H9 (cell line): ENCODE measurements around the gene ZNF184. TPM values are rescaled to one million over a fixed set of nuclear protein-coding genes. Genes with fewer than 3 reads are reported as not detected.

ENCODE experiments used
- DNase-seq: peaks from one replicate; pipeline ENCODE4 v3.0.0-alpha.2; 2017
- H2AFZ ChIP-seq: one replicate; pipeline ENCODE4 v1.6.1; 2013; ENCODE audit warnings: mild to moderate bottlenecking, low read length, control low read depth, moderate library complexity
- H2AK5ac ChIP-seq: 2 replicates; pipeline ENCODE4 v1.6.1; 2013; ENCODE audit warnings: low read length, control low read depth, mixed read lengths; ENCODE audit not compliant: insufficient read length
- H2BK120ac ChIP-seq: one replicate; pipeline ENCODE4 v1.6.1; 2013; ENCODE audit warnings: low read depth, mild to moderate bottlenecking, low read length, control low read depth, inconsistent platforms; ENCODE audit not compliant: poor library complexity, severe bottlenecking
- H2BK12ac ChIP-seq: 2 replicates; pipeline ENCODE4 v1.6.1; 2013; ENCODE audit warnings: low read length, control low read depth, mixed read lengths, low read depth; ENCODE audit not compliant: insufficient read length
- H2BK15ac ChIP-seq: 2 replicates; pipeline ENCODE4 v1.6.1; 2013; ENCODE audit warnings: low read depth, low read length, control low read depth
- H2BK20ac ChIP-seq: one replicate; pipeline ENCODE4 v1.6.1; 2013; ENCODE audit warnings: low read depth, mild to moderate bottlenecking, low read length, control low read depth, inconsistent platforms; ENCODE audit not compliant: poor library complexity, severe bottlenecking
- H2BK5ac ChIP-seq: 2 replicates; pipeline ENCODE4 v1.6.1; 2013; ENCODE audit warnings: low read length, control low read depth, mixed read lengths; ENCODE audit not compliant: insufficient read length
- H3K14ac ChIP-seq: 2 replicates; pipeline ENCODE4 v1.6.1; 2013; ENCODE audit warnings: low read length, control low read depth; ENCODE audit not compliant: insufficient read depth
- H3K18ac ChIP-seq: 2 replicates; pipeline ENCODE4 v1.6.1; 2013; ENCODE audit warnings: low read depth, mild to moderate bottlenecking, mixed read lengths, low read length, control low read depth; ENCODE audit not compliant: insufficient read length
- H3K23ac ChIP-seq: 2 replicates; pipeline ENCODE4 v1.6.1; 2013; ENCODE audit warnings: low read length, control low read depth, mixed read lengths, low read depth; ENCODE audit not compliant: insufficient read length
- H3K23me2 ChIP-seq: 2 replicates; pipeline ENCODE4 v1.6.1; 2013; ENCODE audit warnings: low read depth, mild to moderate bottlenecking, mixed read lengths, low read length, control low read depth; ENCODE audit not compliant: insufficient read length, poor library complexity, severe bottlenecking
- H3K27ac ChIP-seq: 2 replicates; pipeline ENCODE4 v1.5.1; 2013; ENCODE audit warnings: low read length, control low read depth, mixed read lengths, low read depth; ENCODE audit not compliant: insufficient read length
- H3K27me3 ChIP-seq: 2 replicates; pipeline ENCODE4 v1.6.1; 2013; ENCODE audit warnings: low read length, control low read depth, inconsistent platforms; ENCODE audit not compliant: insufficient read depth
- H3K4ac ChIP-seq: 2 replicates; pipeline ENCODE4 v1.6.1; 2013; ENCODE audit warnings: low read depth, mild to moderate bottlenecking, control low read depth, inconsistent platforms, low read length, moderate library complexity
- H3K4me1 ChIP-seq: 2 replicates; pipeline ENCODE4 v1.6.1; 2013; ENCODE audit warnings: low read length, control low read depth, inconsistent platforms; ENCODE audit not compliant: insufficient read depth
- H3K4me2 ChIP-seq: 2 replicates; pipeline ENCODE4 v1.6.1; 2013; ENCODE audit warnings: low read length, control low read depth, mixed read lengths; ENCODE audit not compliant: insufficient read length, insufficient read depth
- H3K56ac ChIP-seq: 2 replicates; pipeline ENCODE4 v1.6.1; 2013; ENCODE audit warnings: low read depth, mild to moderate bottlenecking, mixed read lengths, low read length, control low read depth; ENCODE audit not compliant: insufficient read length
- H3K79me1 ChIP-seq: 2 replicates; pipeline ENCODE4 v1.6.1; 2013; ENCODE audit warnings: low read depth, mild to moderate bottlenecking, moderate library complexity, low read length, control low read depth, inconsistent platforms; ENCODE audit not compliant: insufficient read depth, poor library complexity, severe bottlenecking
- H3K79me2 ChIP-seq: 2 replicates; pipeline ENCODE4 v1.6.1; 2013; ENCODE audit warnings: low read length, control low read depth, inconsistent platforms; ENCODE audit not compliant: insufficient read depth
- H3K9ac ChIP-seq: 2 replicates; pipeline ENCODE4 v1.6.1; 2013; ENCODE audit warnings: low read length, control low read depth, mixed read lengths; ENCODE audit not compliant: insufficient read length; ENCODE audit errors: extremely low read depth
- H3K9me3 ChIP-seq: one replicate; pipeline ENCODE4 v1.6.1; 2013; ENCODE audit warnings: low read depth, low read length, inconsistent platforms; ENCODE audit not compliant: control insufficient read depth
- H3T11ph ChIP-seq: one replicate; pipeline ENCODE4 v1.6.1; 2013; ENCODE audit warnings: mild to moderate bottlenecking, low read length, control low read depth, inconsistent platforms
- H4K20me1 ChIP-seq: one replicate; pipeline ENCODE4 v1.6.1; 2013; ENCODE audit not compliant: control insufficient read depth, insufficient read length, insufficient read depth
- H4K5ac ChIP-seq: 2 replicates; pipeline ENCODE4 v1.6.1; 2013; ENCODE audit warnings: low read depth, mild to moderate bottlenecking, mixed read lengths, low read length, control low read depth; ENCODE audit not compliant: insufficient read length
- H4K8ac ChIP-seq: replicated peaks from 2 replicates; pipeline ENCODE4 v1.6.1; 2013; ENCODE audit warnings: low read length, control low read depth, mixed read lengths, low read depth; ENCODE audit not compliant: insufficient read length
- H4K91ac ChIP-seq: 2 replicates; pipeline ENCODE4 v1.6.1; 2013; ENCODE audit warnings: low read depth, mild to moderate bottlenecking, moderate library complexity, mixed read lengths, low read length, control low read depth; ENCODE audit not compliant: insufficient read length
- H3K27ac Mint-ChIP-seq, 3 experiments: 2 replicates in 2 of 3; 3 replicates in 1 of 3; pipeline ENCODE4 v1.8.0; 2020 to 2021; ENCODE audit warnings: mixed read lengths in 3 of 3, mild to moderate bottlenecking in 1 of 3, moderate library complexity in 1 of 3
- H3K27me3 Mint-ChIP-seq: 2 replicates; pipeline ENCODE4 v1.8.0; 2021; ENCODE audit warnings: low read depth, mild to moderate bottlenecking, moderate library complexity, mixed read lengths
- H3K36me3 Mint-ChIP-seq, 3 experiments: 2 replicates in 2 of 3; 3 replicates in 1 of 3; pipeline ENCODE4 v1.8.0; 2020 to 2021; ENCODE audit warnings: low read depth in 3 of 3, mixed read lengths in 3 of 3; ENCODE audit not compliant: insufficient read depth in 1 of 3
- H3K4me1 Mint-ChIP-seq, 2 experiments: 2 replicates each; pipeline ENCODE4 v1.8.0; 2020; ENCODE audit warnings: mixed read lengths in 2 of 2
- H3K4me3 Mint-ChIP-seq, 2 experiments: 2 replicates in 1 of 2; 3 replicates in 1 of 2; pipeline ENCODE4 v1.8.0; 2020 to 2021; ENCODE audit warnings: mild to moderate bottlenecking in 2 of 2, mixed read lengths in 2 of 2, moderate library complexity in 1 of 2
- H3K9me3 Mint-ChIP-seq, 2 experiments: 2 replicates in 1 of 2; 3 replicates in 1 of 2; pipeline ENCODE4 v1.8.0; 2020; ENCODE audit warnings: mild to moderate bottlenecking in 2 of 2, mixed read lengths in 2 of 2, moderate library complexity in 1 of 2
- CTCF ChIP-seq: fragments of 200-600 bp; sonication (generic); conservative IDR thresholded peaks from 3 replicates; pipeline ENCODE4 v1.8.0; 2021; ENCODE audit warnings: antibody characterized with exemption, mild to moderate bottlenecking
- whole genome bisulfite sequencing: extraction: QIAGEN DNeasy Blood & Tissue Kit; methylation state at CpG from one replicate; pipeline ENCODE4 v1.1.7; 2013; ENCODE audit warnings: missing lambda C conversion rate, low lambda C conversion rate, mixed read lengths; ENCODE audit not compliant: insufficient read length; ENCODE audit errors: extremely low coverage; 5-methylcytosine and 5-hydroxymethylcytosine counted together
- total RNA-seq: library from RNA; stranded (reverse); gene quantifications from 2 replicates; pipeline ENCODE4 v1.2.1, GENCODE V29; 2021

ZNF184 gene
- total RNA-seq, 1 experiment from 2014 or later = 6.3 TPM

GRCh38 chr6:27407153-27407814 lies 65.6 kb downstream of the ZNF184 start:
- no peak overlapping the region for H4K91ac ChIP-seq
- H3K79me2 ChIP-seq = no peaks in the 10 kb centered on the region
- no peak overlapping the region for H2BK20ac ChIP-seq
- no peak overlapping the region for H3K14ac ChIP-seq
- no peak overlapping the region for H2BK12ac ChIP-seq
- Mint-ChIP-seq H3K9me3 (peaks cover 19 to 28% of the 10 kb centered on the region in 2 experiments), H3K36me3 (peaks cover 11 to 16% (median 13%) of the 10 kb centered on the region in 3 experiments), H3K27ac (peak overlapping the region in 1 of 3 experiments; percentile 72; a peak in 1 of 7 replicates), H3K4me3 (no peak overlapping the region), H3K4me1 (no peaks in the 10 kb centered on the region), H3K27me3 (no peaks in the 10 kb centered on the region)
- H3K4ac ChIP-seq = no peak overlapping the region
- H3K23me2 ChIP-seq = no peaks in the 10 kb centered on the region
- H3K9me3 ChIP-seq = peaks cover 4% of the 10 kb centered on the region
- H3K23ac ChIP-seq = no peak overlapping the region
- no peak overlapping the region for H3T11ph ChIP-seq
- H3K27me3 ChIP-seq = no peaks in the 10 kb centered on the region
- no peak for DNase-seq
- H4K8ac ChIP-seq = no peak overlapping the region
- no peak overlapping the region for H2BK5ac ChIP-seq
- no peak overlapping the region for H3K18ac ChIP-seq
- H4K5ac ChIP-seq = no peak overlapping the region
- no peaks in the 10 kb centered on the region for H3K79me1 ChIP-seq
- H3K56ac ChIP-seq = no peak overlapping the region
- H4K20me1 ChIP-seq = no peaks in the 10 kb centered on the region
- no peak for TF ChIP-seq CTCF
- no peak overlapping the region for H2AK5ac ChIP-seq
- H3K4me2 ChIP-seq = no peak overlapping the region
- no peak overlapping the region for H2BK120ac ChIP-seq
- H2BK15ac ChIP-seq = no peak overlapping the region
- H3K4me1 ChIP-seq = no peaks in the 10 kb centered on the region
- no peak overlapping the region for H2AFZ ChIP-seq
- no peak overlapping the region for H3K27ac ChIP-seq
- no CpG with 5 or more reads among the region's 8 CpGs for WGBS
- no peak overlapping the region for H3K9ac ChIP-seq
